ENCODE measurements around the gene UGT1A9. TPM values are rescaled to one million over a fixed set of nuclear protein-coding genes. Genes with fewer than 3 reads are reported as not detected.

The UGT1A9 gene
- total RNA-seq, 1 donor, result not detected

GRCh38 chr2:233794128-233794658, 122.5 kb downstream of the UGT1A9 start:
- TF ChIP-seq CTCF (IDR thresholded peaks at IDR 0.05; ENCODE audit: insufficient read depth, low read depth, low read length), result no peak
- no peak for DNase-seq (ENCODE audit: low read depth)

GRCh38 chr2:233795735-233796171, 124.1 kb downstream of the UGT1A9 start:
- TF ChIP-seq CTCF (IDR thresholded peaks at IDR 0.05; ENCODE audit: insufficient read depth, low read depth, low read length), result no peak
- no peak for DNase-seq (ENCODE audit: low read depth)
- no peak overlapping the region for H3K4me3 ChIP-seq (ENCODE audit: low read depth, low read length)

More at GRCh38 chr2:233794128-233794658, 122.5 kb downstream of the UGT1A9 start:
- no peak overlapping the region for H3K4me3 ChIP-seq (ENCODE audit: low read depth, low read length)

- TF ChIP-seq CTCF (IDR thresholded peaks at IDR 0.05; ENCODE audit: insufficient read depth, low read depth, low read length), result no peak
- H3K4me3 ChIP-seq (ENCODE audit: low read depth, low read length), result no peak overlapping the region
- no peak for DNase-seq (ENCODE audit: low read depth)
Measured at GRCh38 chr2:233796254-233796653, 124.6 kb downstream of the UGT1A9 start.

GRCh38 chr2:233798335-233799086, 126.8 kb downstream of the UGT1A9 start:
- no peak overlapping the region for H3K4me3 ChIP-seq (ENCODE audit: low read depth, low read length)
- TF ChIP-seq CTCF (IDR thresholded peaks at IDR 0.05; ENCODE audit: insufficient read depth, low read depth, low read length), result no peak
- no peak for DNase-seq (ENCODE audit: low read depth)

GRCh38 chr2:233799087-233799665, 127.5 kb downstream of the UGT1A9 start:
- no peak for TF ChIP-seq CTCF (IDR thresholded peaks at IDR 0.05; ENCODE audit: insufficient read depth, low read depth, low read length)
- no peak for DNase-seq (ENCODE audit: low read depth)
- H3K4me3 ChIP-seq (ENCODE audit: low read depth, low read length), result no peak overlapping the region

- TF ChIP-seq CTCF (IDR thresholded peaks at IDR 0.05; ENCODE audit: insufficient read depth, low read depth, low read length), result no peak
- no peak for DNase-seq (ENCODE audit: low read depth)
- H3K4me3 ChIP-seq (ENCODE audit: low read depth, low read length), result no peak overlapping the region
Measured at GRCh38 chr2:233799716-233800115, 128.0 kb downstream of the UGT1A9 start.
